ENCODE data around the gene EPHA1. TPM values are rescaled to one million over a fixed set of nuclear protein-coding genes. Genes with fewer than 3 reads are reported as not detected.

Gene EPHA1
- total RNA-seq, result 7.9 and 27.5 TPM in 2 replicates

DNA sequence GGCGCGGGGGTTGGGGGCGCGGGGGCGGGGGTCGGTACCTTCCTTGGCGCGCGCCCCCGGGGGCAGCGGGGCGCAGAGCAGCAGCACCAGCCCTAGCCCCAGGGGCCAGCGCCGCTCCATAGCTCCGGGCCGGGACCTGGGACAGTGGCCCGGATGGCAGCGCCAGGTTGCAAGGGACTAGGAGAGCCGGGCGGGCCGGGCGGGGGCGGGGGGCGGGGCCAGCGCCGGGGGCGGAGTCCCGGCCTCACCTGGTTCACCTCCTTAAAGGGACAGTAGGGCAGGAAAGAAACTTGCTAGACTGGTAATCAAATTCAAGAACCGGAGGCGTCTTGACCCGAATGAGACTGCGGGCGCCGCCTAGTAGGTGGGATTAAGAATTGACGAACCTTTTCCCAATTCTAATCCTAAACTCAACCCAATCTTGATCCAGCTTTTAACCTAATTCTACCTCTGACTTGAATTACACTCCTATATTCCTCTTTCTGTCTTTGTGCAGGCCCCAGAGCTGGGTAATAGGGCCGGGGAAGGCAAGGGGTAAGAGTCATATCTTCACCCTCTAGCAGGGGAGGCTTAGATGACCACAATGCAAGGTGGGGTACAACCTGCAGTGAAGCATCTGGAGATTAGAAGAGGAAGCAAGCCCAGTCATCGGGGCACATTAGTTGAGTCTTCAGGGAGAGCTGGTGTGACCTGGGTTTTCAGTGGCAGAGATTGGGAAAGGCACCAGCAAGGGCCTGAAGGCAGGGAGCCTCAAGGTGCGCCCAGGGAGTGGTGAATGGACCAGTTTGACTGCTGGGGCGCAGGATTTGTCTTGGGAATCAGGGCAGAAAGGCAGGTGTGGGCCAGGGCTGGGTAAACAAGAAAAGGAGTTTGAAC, at the start of gene EPHA1:
Gene EPHA1, minus strand, starts transcription at position 171 of the 876 bp plus-strand sequence. Its CDS starts 51 bp downstream, at position 120.
- peak; percentile 32 for TF ChIP-seq CTCF (IDR thresholded peaks at IDR 0.05; ENCODE audit: insufficient read depth, low read length, poor library complexity, severe bottlenecking)
- no peaks in the 10 kb centered on the region for H3K36me3 ChIP-seq (ENCODE audit: control insufficient read depth, insufficient read depth, low read length)
- H3K4me3 ChIP-seq (ENCODE audit: low read depth, low read length), result peak within 1 kb of the TSS; percentile 22
- no peak for DNase-seq (ENCODE audit: low read depth)
- peaks cover 3% of the 10 kb centered on the region for H3K27me3 ChIP-seq (ENCODE audit: control insufficient read depth, insufficient read depth, low read length)

- Histone ChIP-seq H3K4me3 (ENCODE audit: low read depth, low read length) (no peak overlapping the region), H3K27me3 (ENCODE audit: control insufficient read depth, insufficient read depth, low read length) (no peaks in the 10 kb centered on the region), H3K36me3 (ENCODE audit: control insufficient read depth, insufficient read depth, low read length) (no peaks in the 10 kb centered on the region)
- DNase-seq (ENCODE audit: low read depth), result no peak
- no peak for TF ChIP-seq CTCF (IDR thresholded peaks at IDR 0.05; ENCODE audit: insufficient read depth, low read length, poor library complexity, severe bottlenecking)
Observed at GRCh38 chr7:143458263-143458662, 49.6 kb upstream of the EPHA1 start.

- TF ChIP-seq CTCF (IDR thresholded peaks at IDR 0.05; ENCODE audit: insufficient read depth, low read length, poor library complexity, severe bottlenecking), result no peak
- DNase-seq (ENCODE audit: low read depth), result no peak
- no peaks in the 10 kb centered on the region for H3K27me3 ChIP-seq (ENCODE audit: control insufficient read depth, insufficient read depth, low read length)
Observed at GRCh38 chr7:143456992-143457793, 48.5 kb upstream of the EPHA1 start.

GRCh38 chr7:143455942-143456341, 47.3 kb upstream of the EPHA1 start:
- no peaks in the 10 kb centered on the region for H3K36me3 ChIP-seq (ENCODE audit: control insufficient read depth, insufficient read depth, low read length)
- TF ChIP-seq CTCF (IDR thresholded peaks at IDR 0.05; ENCODE audit: insufficient read depth, low read length, poor library complexity, severe bottlenecking), result no peak

More at GRCh38 chr7:143456992-143457793, 48.5 kb upstream of the EPHA1 start:
- Histone ChIP-seq H3K4me3 (ENCODE audit: low read depth, low read length) (no peak overlapping the region), H3K36me3 (ENCODE audit: control insufficient read depth, insufficient read depth, low read length) (no peaks in the 10 kb centered on the region)

GRCh38 chr7:143455491-143455890, 46.8 kb upstream of the EPHA1 start:
- TF ChIP-seq CTCF (IDR thresholded peaks at IDR 0.05; ENCODE audit: insufficient read depth, low read length, poor library complexity, severe bottlenecking), result no peak
- Histone ChIP-seq H3K4me3 (ENCODE audit: low read depth, low read length) (no peak overlapping the region), H3K27me3 (ENCODE audit: control insufficient read depth, insufficient read depth, low read length) (no peaks in the 10 kb centered on the region), H3K36me3 (ENCODE audit: control insufficient read depth, insufficient read depth, low read length) (no peaks in the 10 kb centered on the region)
- no peak for DNase-seq (ENCODE audit: low read depth)

More at GRCh38 chr7:143455942-143456341, 47.3 kb upstream of the EPHA1 start:
- no peaks in the 10 kb centered on the region for H3K27me3 ChIP-seq (ENCODE audit: control insufficient read depth, insufficient read depth, low read length)
- no peak for DNase-seq (ENCODE audit: low read depth)
- no peak overlapping the region for H3K4me3 ChIP-seq (ENCODE audit: low read depth, low read length)
